ENCODE data around the gene HOXA7.

- TF ChIP-seq NFYA (IDR thresholded peaks at IDR 0.05; ENCODE audit: borderline replicate concordance, low read depth, low read length) (no peak), TCF7 (IDR thresholded peaks at IDR 0.05; ENCODE audit: borderline replicate concordance) (no peak), USF2 (IDR thresholded peaks at IDR 0.05; ENCODE audit: borderline replicate concordance, low read depth, low read length) (no peak), PKNOX1 (IDR thresholded peaks at IDR 0.05) (no peak), POLR2AphosphoS5 (IDR thresholded peaks at IDR 0.05; ENCODE audit: low read length) (no peak), CTCF (IDR thresholded peaks at IDR 0.05 in 2 of 3, conservative IDR thresholded peaks at IDR 0.05 in 1 of 3; ENCODE audit: control insufficient read depth in 2 of 3, extremely low read depth in 1 of 3, insufficient read depth in 1 of 3, low read depth in 3 of 3, low read length in 3 of 3) (no peak), PAX8 (IDR thresholded peaks at IDR 0.05) (no peak), EGR1 (IDR thresholded peaks at IDR 0.05; ENCODE audit: borderline replicate concordance in 1 of 2, low read depth in 2 of 2, low read length in 2 of 2) (no peak), CBX3 (IDR thresholded peaks at IDR 0.05; ENCODE audit: borderline replicate concordance, low read depth) (no peak), ZBTB33 (IDR thresholded peaks at IDR 0.05) (no peak), RAD51 (IDR thresholded peaks at IDR 0.05) (no peak)
These were observed 18.6 kb upstream of the HOXA7 start for GRCh38 chr7:27174874-27175625.
